Retina (tissue), 1 donor: Measurements from ENCODE around the gene LUC7L.
"Not testable (repeated sequence)": the region's sequence is repeated elsewhere in the genome, so short reads cannot be mapped to it uniquely, and the experiment has no call there.

Experiments
- DNase-seq: peaks from one replicate; pipeline ENCODE4 v3.0.0-alpha.2; 2016

Gene LUC7L

GRCh38 chr16:263182-263774 lies 34.0 kb upstream of the LUC7L start:
- no peak for DNase-seq

GRCh38 chr16:262121-262745 lies 33.0 kb upstream of the LUC7L start:
- no peak for DNase-seq

- DNase-seq, result no peak
These were observed 31.9 kb upstream of the LUC7L start for GRCh38 chr16:261031-261691.

DNA sequence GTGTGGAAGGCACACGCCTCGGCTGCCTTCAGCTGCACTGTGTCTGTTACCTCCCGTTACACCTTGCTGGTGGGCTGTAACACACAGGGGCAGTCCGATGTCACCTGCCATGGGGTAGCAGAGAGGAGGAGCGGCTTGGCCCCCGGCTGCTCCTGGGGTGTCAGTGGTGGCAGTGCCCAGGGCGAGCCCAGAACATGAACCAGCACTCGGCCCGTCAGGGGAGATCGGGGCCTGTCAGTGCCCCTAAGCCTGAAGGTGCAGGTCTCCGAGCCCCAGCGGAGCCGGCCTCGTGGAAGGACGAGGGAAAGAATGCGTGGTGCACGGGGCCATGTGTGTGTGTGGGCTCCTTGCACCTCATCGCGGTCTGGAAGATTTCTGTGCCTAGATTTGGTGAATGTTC lies 31.1 kb upstream of the LUC7L start:
- no peak for DNase-seq

DNA sequence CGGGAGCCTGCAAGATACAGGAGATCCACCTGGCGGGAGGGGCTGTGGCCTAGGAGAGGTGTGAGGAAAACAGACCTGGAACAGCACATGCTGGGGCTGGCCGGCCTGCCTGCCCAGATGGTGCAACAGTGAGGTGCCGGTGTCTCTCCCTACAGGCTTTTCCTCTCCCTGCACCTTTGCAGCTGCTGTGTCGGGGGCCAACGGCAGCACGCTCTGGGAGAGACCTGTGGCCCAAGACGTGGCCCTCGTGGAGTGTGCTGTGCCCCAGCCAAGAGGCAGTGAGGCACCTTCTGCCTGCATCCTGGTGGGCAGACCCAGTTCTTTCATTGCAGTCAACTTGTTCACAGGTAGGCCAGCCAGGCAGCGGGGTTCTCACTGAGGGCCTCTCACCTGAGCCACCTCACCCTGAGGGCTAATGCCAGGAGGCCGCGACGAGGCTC lies 30.6 kb upstream of the LUC7L start:
- no peak for DNase-seq

- DNase-seq, result no peak
These were observed 30.0 kb upstream of the LUC7L start for GRCh38 chr16:259226-259625.

GRCh38 chr16:258091-258490 lies 28.8 kb upstream of the LUC7L start:
- not testable (repeated sequence) for DNase-seq

DNA sequence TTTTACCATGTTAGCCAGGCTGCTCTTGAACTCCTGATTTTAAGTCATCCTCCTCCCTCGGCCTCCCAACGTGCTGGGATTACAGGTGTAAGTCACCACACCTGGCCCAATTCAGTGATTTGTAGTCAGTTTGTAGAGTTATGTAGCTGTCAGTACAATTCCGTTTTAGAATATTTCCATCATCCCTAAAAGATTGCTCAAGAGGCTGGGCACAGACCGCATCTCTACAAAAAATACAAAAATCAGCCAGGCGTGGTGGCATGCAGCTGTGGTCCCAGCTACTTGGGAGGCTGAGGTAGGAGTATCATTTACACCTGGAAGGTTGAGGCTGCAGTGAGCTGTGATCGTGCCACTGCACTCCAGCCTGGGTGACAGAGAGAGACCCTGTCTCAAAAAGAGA lies 25.9 kb upstream of the LUC7L start:
- DNase-seq, result no peak

DNA sequence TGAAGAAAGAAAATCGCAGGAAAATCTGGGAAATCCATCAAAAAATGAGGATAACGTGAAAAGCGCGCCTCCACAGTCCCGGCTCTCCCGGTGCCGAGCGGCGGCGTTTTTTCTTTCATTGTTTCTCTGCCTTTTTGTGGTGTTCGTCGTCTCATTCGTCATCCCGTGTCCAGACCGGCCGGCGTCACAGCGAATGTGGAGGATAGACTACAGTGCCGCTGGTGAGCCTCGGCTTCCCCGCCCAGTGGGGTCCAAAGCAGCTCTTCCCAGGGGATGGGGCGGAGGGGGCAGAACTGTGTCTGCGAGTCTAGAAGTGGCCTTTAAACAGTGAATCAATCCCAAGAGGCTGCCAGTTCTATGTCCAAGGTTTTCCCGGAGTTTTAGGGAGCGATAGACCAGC lies 25.2 kb upstream of the LUC7L start:
- DNase-seq, result no peak

- DNase-seq, result no peak
These were observed 24.6 kb upstream of the LUC7L start for GRCh38 chr16:253833-254232.

DNA sequence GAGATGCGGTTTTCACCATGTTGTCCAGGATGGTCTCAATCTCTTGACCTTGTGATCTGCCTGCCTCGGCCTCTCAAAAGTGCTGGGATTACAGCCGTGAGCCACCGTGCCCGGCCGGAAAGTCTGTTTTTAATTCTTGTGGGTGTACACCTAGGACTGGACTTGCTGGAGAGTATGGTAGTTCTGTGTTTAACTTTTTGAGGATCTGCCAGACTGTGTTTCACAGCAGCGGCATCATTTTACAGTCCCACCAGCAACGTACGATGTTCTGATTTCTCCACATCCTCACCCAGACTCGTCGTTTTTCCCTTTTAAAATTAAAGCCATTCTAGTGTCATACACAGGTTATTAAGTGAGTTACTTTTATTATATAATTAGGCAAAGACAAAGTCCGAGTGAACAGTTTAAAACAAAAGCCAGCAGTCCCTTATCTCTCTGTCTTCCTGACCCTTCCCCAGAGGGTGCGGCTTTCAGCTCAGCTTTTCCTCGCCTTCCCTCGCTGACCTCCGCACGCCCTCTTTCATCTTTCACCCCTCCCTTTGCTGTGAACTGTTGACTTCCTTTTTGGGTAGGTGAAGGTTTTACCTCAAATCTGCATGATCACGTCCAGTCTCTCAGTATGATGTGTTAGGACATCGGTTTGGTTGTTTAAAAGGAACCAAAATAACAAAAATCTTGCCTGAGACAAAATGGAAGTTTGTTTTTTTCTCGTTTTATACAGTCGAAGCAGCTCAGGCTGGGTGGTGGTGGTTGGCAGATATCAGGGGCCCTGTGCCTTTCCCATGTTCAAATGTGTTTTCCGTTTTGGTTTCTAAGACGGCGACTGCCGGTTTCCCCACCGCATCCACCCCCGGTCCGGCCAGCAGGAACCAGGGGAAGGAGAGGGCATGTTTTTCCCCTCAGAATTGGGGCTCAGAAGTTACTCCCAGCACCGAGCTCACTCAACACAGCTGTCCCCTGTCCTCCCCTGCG lies 23.4 kb upstream of the LUC7L start:
- no peak for DNase-seq

GRCh38 chr16:249431-249830 lies 20.2 kb upstream of the LUC7L start:
- no peak for DNase-seq

GRCh38 chr16:247027-247426 lies 17.8 kb upstream of the LUC7L start:
- DNase-seq, result no peak

DNA sequence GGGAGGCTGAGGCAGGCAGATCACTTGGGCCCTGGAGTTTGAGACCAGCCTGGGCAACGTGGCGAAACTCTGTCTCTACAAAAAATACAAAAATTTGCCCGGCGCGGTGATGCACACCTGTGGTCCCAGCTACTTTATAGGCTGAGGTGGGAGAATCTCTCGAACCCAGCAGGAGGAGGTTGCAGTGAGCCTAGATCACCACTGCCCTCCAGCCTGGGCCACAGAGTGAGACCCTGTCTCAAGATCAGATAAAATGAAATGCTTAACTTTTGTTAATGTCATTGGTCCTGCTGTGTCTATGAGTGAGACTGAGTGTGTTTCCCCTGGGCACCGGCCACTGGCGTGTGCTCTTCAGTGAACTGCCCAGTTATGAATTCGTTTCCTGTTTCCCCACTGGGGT lies 15.9 kb upstream of the LUC7L start:
- DNase-seq, result no peak

- DNase-seq, result no peak
These were observed 14.1 kb upstream of the LUC7L start for GRCh38 chr16:243348-243747.

DNA sequence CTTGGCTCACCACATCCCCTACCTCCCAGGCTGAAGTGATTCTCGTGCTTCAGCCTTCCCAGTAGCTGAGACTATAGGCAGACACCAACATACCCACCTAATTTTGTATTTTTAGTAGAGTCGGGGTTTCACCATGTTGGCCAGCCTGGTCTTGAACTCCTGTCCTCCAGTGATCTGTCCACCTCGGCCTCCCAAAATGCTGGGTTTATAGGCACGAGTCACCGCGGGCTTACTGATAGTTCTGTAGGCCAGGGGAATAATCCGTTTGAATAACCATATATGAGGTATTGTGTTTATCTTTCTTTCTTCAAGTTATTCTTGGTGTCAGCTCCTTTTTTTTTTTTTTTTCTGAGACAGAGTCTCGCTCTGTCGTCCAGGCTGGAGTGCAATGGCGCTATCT lies 13.0 kb upstream of the LUC7L start:
- DNase-seq, result no peak

GRCh38 chr16:240559-240958 lies 11.3 kb upstream of the LUC7L start:
- DNase-seq, result no peak

DNA sequence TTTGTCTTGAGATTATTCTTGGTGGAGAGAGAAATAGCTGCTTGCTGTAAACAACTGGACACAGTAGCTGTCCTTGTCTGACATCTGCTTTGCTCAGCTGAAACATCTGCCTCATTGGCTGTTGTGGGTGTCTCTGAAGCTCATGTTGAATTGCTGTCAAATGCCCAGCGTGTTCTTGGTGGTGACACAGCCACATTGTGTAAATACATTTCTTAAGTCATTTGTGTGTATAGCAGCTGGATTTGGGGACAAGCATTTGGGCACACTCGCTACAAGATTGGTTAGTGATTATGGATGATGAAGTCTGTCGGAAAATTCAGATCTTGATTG lies 10.7 kb upstream of the LUC7L start:
- no peak for DNase-seq

DNA sequence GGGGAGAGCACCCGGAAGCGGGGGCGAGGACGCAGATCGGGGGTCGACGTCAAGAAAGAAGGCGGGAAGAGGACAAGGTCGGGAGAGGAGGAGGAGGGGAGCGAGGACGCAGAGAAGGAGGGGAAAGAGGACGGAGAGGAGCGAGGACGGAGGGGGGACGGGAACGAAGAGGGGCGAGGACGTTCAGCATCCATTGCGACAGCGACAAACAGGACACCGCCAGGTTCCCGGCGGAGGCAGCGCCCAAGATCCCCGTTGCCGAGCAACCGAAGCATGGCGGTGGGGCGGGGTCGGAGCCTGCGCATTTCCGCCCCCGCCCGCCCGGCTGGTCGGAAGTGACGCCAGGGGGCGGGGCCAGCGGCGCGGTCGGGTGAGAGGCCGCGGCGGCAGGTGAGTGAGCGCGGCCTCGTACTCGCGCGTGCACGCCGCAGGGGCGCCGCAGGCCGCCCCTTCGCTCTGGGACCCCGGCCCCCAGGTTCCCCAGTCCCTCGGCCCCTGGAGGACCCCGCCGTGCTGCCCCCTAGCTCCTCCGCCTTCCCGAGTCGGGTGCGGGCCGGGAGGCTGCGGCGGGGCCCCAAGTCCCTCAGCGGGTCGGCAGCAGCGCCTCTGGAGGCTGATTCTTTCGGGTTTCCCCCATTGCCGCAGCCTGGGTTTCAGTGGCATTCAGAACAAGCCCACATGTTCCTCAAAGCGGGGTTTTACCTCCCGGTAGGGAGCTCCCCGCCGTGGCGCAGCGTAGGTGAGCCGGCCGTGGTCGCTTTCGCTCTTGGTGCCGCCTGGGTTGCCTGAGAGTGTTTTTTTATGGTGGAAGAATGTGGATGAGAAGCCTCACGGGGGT lies 5.4 kb upstream of the LUC7L start, which contains the start of gene FAM234A:
FAM234A (plus strand) TSS at position 354 of the 838 bp plus-strand sequence. CDS start 19,593 bp downstream, outside the sequence.
- peak; percentile 97 for DNase-seq

DNA sequence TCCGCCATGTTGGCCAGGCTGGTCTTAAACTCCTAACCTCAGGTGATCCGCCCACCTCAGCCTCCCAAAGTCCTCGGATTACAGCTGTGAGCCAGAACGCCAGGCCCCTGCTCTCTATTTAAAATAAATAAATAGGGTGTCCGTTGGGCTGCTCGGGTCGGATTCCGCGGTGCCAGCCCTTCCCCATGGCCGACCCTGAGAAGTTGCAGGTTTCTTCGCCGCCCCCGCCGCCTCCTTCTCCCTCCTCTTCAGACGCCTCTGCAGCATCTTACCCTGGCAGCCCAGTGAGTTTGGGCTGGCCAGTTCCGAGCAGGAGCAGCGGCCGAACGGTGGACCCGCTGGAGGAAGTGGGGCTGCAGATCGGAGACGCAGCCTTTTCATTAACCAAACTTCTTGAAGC lies 1.7 kb upstream of the LUC7L start:
- no peak for DNase-seq

DNA sequence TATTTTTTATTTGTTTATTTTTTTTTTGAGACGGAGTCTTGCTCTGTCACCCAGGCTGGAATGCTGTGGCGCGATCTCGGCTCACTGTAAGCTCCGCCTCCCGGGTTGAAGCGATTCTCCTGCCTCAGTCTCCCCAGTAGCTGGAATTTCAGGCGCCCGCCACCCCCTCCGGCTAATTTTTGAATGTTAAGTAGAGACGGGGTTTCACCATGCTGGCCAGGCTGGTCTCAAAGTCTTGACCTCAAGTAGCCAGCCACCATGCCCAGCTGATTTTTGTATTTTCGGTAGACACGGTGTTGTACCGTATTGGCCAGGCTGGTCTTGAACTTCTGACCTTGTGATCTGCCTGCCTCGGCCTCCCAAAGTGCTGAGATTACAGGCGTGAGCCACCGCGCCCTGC lies 1.1 kb upstream of the LUC7L start:
- not testable (repeated sequence) for DNase-seq

- DNase-seq, result no peak
These were observed 557 bp upstream of the LUC7L start for GRCh38 chr16:229731-230281.
